ENCODE results near the gene GIN1.
"Not testable (repeated sequence)": the region's sequence is repeated elsewhere in the genome, so short reads cannot be mapped to it uniquely, and the experiment has no call there.

Gene GIN1

GRCh38 chr5:103119765-103120606, at the start of gene GIN1, which contains the start of gene PPIP5K2:
Gene GIN1 (minus strand): TSS chr5:103120138. CDS start chr5:103108707, 11,431 bp downstream.
Gene PPIP5K2 (plus strand): TSS chr5:103120301. CDS start chr5:103129590, 9,289 bp downstream.
- peak; percentile 97 for DNase-seq

- DNase-seq: no peak
These were observed 46.8 kb upstream of the GIN1 start for GRCh38 chr5:103166706-103167105.

- no peak for DNase-seq
These were observed 31.2 kb upstream of the GIN1 start for GRCh38 chr5:103151156-103151555.

- no peak for DNase-seq
These were observed 28.3 kb upstream of the GIN1 start for GRCh38 chr5:103148213-103148612.

GRCh38 chr5:103145196-103145595, 25.3 kb upstream of the GIN1 start:
- DNase-seq: no peak

GRCh38 chr5:103142132-103142531, 22.2 kb upstream of the GIN1 start:
- DNase-seq: not testable (repeated sequence)

GRCh38 chr5:103139264-103139865, 19.4 kb upstream of the GIN1 start:
- DNase-seq: peak; percentile 53

- DNase-seq: no peak
These were observed 18.3 kb upstream of the GIN1 start for GRCh38 chr5:103138202-103138690.

GRCh38 chr5:103135461-103135860, 15.5 kb upstream of the GIN1 start:
- DNase-seq: no peak

- DNase-seq: no peak
These were observed 13.3 kb upstream of the GIN1 start for GRCh38 chr5:103133231-103133630.

GRCh38 chr5:103132684-103133083, 12.7 kb upstream of the GIN1 start:
- no peak for DNase-seq

- no peak for DNase-seq
These were observed 8.3 kb upstream of the GIN1 start for GRCh38 chr5:103128202-103128601.

GRCh38 chr5:103127292-103127817, 7.4 kb upstream of the GIN1 start:
- no peak for DNase-seq

GRCh38 chr5:103126557-103126956, 6.6 kb upstream of the GIN1 start:
- no peak for DNase-seq

GRCh38 chr5:103122242-103122641, 2.3 kb upstream of the GIN1 start:
- no peak for DNase-seq

GRCh38 chr5:103120607-103121200, 766 bp upstream of the GIN1 start:
- DNase-seq: no peak

- no peak for DNase-seq
These were observed 721 bp downstream of the GIN1 start for GRCh38 chr5:103119070-103119764.

- no peak for DNase-seq
These were observed 2.4 kb downstream of the GIN1 start for GRCh38 chr5:103117471-103117991.

- DNase-seq: no peak
These were observed 5.5 kb downstream of the GIN1 start for GRCh38 chr5:103114440-103114839.

- no peak for DNase-seq
These were observed 7.0 kb downstream of the GIN1 start for GRCh38 chr5:103112910-103113309.

GRCh38 chr5:103111468-103111867, 8.5 kb downstream of the GIN1 start:
- DNase-seq: no peak

- no peak for DNase-seq
These were observed 9.5 kb downstream of the GIN1 start for GRCh38 chr5:103110403-103110802.

GRCh38 chr5:103109277-103109676, 10.7 kb downstream of the GIN1 start:
- DNase-seq: no peak
